Measurements from ENCODE around the gene HBS1L.

HBS1L gene

DNA sequence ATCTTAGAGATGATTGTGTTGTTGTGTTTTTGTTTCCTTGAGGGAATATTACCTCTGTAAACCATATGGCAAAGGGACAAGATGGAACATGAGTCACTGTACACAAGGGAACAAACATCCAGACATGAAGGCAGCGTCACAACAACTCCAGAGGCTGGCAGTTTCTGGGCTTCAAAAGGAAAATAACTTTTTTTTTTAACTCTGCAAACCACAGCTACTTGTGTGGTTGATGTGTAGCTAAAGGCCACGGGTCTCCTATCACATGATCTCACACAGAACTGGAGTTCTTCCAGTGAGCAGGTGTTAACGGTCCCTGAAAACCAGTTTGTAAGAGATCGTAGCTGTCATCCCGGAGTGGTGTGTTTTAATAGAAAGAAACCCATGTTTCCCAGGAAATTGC, 33.2 kb upstream of the HBS1L start:
- DNase-seq (ENCODE audit: low spot score): peak; percentile 66
- peak overlapping the region; percentile 76 for H3K4me3 Mint-ChIP-seq
- peak overlapping the region; percentile 94 for H3K27ac Mint-ChIP-seq
- peaks cover 12% of the 10 kb centered on the region for H3K9me3 Mint-ChIP-seq
- no peaks in the 10 kb centered on the region for H3K27me3 Mint-ChIP-seq (ENCODE audit: low read depth)
- H3K4me1 Mint-ChIP-seq (ENCODE audit: low read depth): peaks cover 67% of the 10 kb centered on the region
- H3K36me3 Mint-ChIP-seq (ENCODE audit: low read depth): peaks cover 8% of the 10 kb centered on the region

DNA sequence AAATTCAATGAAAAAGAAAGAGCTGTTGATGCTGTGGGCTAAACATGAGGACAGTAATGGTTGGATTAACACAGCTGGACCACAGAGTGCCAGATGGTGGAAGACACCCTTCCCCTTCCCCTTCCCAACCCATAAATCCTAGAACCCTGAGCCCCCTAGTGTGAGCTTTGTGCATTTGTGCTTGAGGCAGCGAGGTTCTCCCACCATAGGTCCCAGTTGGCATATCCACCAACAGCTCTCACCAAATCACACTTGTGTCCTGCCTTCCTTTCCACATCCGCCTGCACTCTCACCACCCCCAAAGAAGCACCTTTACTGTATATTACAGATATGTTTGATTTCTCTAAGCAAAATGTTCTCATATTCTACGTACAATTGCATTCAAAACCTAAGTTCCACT, 32.8 kb upstream of the HBS1L start:
- no peaks in the 10 kb centered on the region for H3K27me3 Mint-ChIP-seq (ENCODE audit: low read depth)
- peak overlapping the region; percentile 94 for H3K27ac Mint-ChIP-seq
- peak; percentile 36 for DNase-seq (ENCODE audit: low spot score)
- peak overlapping the region; percentile 76 for H3K4me3 Mint-ChIP-seq
- peaks cover 65% of the 10 kb centered on the region for H3K4me1 Mint-ChIP-seq (ENCODE audit: low read depth)
- peaks cover 14% of the 10 kb centered on the region for H3K9me3 Mint-ChIP-seq
- H3K36me3 Mint-ChIP-seq (ENCODE audit: low read depth): peaks cover 8% of the 10 kb centered on the region

DNA sequence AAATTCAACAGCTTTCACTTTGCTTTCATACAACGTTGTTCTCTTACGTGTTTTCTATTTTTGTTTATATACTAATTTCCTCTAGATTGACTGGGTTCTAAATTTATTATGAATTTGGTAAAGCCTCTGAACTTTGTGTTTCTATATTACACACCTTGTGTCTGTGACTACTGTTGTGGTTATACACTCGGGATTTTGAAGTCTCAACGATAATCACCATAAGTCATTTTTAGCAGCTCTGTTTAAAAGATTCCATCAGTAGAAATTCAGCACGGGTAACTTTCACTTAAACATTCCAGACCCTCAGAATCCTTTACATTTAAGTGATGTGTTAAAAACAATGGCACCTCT, 31.8 kb upstream of the HBS1L start:
- Mint-ChIP-seq H3K36me3 (ENCODE audit: low read depth) (peaks cover 14% of the 10 kb centered on the region), H3K27me3 (ENCODE audit: low read depth) (no peaks in the 10 kb centered on the region), H3K27ac (peak overlapping the region; percentile 94), H3K9me3 (peaks cover 24% of the 10 kb centered on the region), H3K4me3 (peak overlapping the region; percentile 76), H3K4me1 (ENCODE audit: low read depth) (peaks cover 62% of the 10 kb centered on the region)
- DNase-seq (ENCODE audit: low spot score): no peak

DNA sequence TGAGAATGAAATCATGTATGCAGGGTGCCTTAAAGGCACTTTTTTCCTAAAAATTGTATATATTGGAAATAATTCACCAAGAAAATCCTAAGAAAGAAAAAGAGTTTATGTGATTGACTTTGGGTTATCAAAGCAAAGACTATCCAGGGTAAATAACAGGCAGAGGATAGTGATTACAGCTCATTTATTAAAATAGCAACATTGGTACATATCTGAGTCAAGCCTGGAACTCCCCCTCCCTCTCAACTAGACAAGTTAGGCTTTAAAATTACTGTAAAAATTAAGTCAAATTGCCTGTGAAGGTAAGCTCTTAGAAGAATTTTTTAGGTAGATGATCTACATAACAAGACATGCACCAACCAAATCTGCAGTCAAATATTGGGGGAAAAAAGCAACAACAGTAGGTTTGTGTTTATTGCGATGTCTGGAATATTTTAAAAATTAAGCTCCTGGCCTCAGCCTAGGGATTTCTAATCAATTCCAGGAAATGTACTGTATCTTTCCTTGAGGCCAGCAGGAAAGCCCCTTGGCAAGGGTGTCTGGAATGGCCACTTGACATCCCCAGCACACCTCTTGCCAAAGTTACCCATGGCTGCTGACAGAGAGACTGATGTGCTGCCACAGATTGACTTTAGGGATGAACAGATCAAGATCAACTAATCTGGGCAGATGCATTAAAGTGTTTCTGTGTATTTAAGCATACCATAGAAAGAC, 31.2 kb upstream of the HBS1L start:
- no peak for DNase-seq (ENCODE audit: low spot score)
- Mint-ChIP-seq H3K4me3 (peak overlapping the region; percentile 76), H3K27me3 (ENCODE audit: low read depth) (no peaks in the 10 kb centered on the region), H3K27ac (peak overlapping the region; percentile 94), H3K4me1 (ENCODE audit: low read depth) (peaks cover 57% of the 10 kb centered on the region), H3K36me3 (ENCODE audit: low read depth) (peaks cover 15% of the 10 kb centered on the region), H3K9me3 (peaks cover 29% of the 10 kb centered on the region)

DNA sequence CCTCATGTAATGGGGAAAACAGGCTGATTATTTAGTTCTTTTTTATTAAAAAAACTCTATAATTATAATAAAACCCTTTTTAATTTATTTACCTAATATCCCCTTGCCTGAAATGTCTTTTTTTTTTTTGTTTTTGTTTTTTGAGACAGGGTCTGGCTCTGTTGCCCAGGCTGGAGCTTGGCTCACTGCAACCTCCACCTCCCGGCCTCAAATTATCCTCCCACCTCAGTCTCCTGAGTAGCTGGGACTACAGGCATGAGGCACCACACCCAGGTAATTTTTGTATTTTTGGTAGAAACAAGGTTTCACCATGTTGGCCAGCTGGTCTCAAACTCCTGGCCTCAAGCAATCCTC, 30.3 kb upstream of the HBS1L start:
- no peak for DNase-seq (ENCODE audit: low spot score)
- Mint-ChIP-seq H3K27me3 (ENCODE audit: low read depth) (no peaks in the 10 kb centered on the region), H3K4me3 (no peak overlapping the region), H3K4me1 (ENCODE audit: low read depth) (peaks cover 48% of the 10 kb centered on the region), H3K9me3 (peaks cover 33% of the 10 kb centered on the region), H3K36me3 (ENCODE audit: low read depth) (peaks cover 19% of the 10 kb centered on the region), H3K27ac (no peak overlapping the region)

DNA sequence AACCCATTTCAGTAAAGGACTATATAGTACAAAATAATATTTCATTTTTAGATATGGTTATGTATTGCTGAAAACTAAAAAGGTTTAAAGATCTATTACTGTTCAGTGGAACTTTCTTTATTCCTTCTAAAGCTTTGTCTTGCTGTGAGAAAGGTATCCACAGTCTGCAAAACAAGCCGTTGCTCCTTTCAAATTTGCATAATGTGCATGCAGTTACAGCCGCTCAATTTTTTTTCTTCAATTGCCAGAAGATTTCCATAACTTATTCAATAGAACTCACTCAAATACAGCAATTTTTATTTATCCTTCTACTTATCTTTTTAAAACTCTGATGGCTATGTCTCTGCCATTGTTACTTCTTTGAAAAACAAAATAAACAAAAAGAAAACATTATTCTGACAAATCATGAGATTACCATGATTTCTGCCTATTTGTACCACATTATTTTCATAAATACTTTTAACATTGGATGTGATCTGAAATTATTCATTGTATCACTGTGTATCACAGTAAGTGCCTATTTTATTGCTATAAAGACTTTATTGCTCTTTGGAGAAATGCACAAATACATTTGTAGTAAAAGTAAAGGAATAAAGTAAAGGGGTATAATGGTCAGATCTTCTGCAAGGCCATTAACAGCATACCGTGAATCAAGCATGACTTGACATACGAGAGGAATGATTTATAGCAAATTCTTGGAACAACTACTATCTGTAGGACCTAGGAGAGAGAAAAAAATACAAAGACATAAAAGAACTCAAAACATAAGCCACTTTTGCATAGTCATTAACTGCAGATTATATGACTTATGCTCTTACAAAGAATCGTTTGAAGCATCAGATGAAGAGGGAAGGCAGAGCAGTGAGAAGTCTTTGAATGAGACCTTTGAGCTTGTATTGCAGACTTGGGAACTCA, 29.6 kb upstream of the HBS1L start:
- Mint-ChIP-seq H3K9me3 (peaks cover 33% of the 10 kb centered on the region), H3K27ac (peak overlapping the region; percentile 39), H3K4me3 (peak overlapping the region; percentile 8), H3K4me1 (ENCODE audit: low read depth) (peaks cover 43% of the 10 kb centered on the region), H3K27me3 (ENCODE audit: low read depth) (no peaks in the 10 kb centered on the region), H3K36me3 (ENCODE audit: low read depth) (peaks cover 19% of the 10 kb centered on the region)
- DNase-seq (ENCODE audit: low spot score): no peak

DNA sequence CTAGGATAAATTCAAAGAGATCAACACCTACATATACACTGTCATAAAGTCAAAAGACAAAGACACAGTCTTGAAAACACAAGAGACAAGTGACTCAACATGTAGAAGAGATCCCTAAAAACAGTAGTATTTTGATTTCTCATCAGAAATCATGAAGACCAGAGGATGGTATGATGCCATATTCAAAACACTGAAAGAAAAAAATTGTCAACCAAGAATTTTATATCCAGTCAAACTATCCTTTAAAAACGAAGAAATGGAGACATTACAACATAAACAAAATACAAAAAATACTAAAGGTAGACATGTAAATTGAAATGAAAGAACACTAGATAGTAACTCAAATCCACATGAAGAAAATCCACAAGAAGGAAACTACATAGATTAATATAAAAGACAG, 27.3 kb upstream of the HBS1L start:
- Mint-ChIP-seq H3K27ac (no peak overlapping the region), H3K4me3 (no peak overlapping the region), H3K36me3 (ENCODE audit: low read depth) (peaks cover 19% of the 10 kb centered on the region), H3K9me3 (peaks cover 33% of the 10 kb centered on the region), H3K27me3 (ENCODE audit: low read depth) (no peaks in the 10 kb centered on the region), H3K4me1 (ENCODE audit: low read depth) (peaks cover 21% of the 10 kb centered on the region)
- no peak for DNase-seq (ENCODE audit: low spot score)

DNA sequence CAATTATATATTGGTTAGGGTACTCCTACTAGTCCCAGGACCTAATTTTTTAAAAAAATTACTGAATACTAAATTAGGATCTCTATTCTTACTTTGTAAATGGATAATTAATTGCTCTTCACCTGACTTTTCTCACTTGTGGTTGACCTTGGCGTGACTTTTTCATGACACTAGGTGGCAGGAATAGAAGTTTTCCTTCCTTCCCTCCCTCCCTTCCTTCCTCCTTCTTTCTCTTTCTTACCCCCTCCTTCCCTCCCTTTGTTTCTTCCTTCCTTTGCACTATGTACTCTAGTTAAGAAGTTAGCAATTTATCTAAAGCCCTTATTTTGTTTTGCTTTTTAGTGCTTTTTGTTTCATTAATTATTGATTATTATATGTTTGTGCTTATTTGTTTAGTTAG, 20.4 kb upstream of the HBS1L start:
- Mint-ChIP-seq H3K27me3 (ENCODE audit: low read depth) (no peaks in the 10 kb centered on the region), H3K27ac (no peak overlapping the region)

DNA sequence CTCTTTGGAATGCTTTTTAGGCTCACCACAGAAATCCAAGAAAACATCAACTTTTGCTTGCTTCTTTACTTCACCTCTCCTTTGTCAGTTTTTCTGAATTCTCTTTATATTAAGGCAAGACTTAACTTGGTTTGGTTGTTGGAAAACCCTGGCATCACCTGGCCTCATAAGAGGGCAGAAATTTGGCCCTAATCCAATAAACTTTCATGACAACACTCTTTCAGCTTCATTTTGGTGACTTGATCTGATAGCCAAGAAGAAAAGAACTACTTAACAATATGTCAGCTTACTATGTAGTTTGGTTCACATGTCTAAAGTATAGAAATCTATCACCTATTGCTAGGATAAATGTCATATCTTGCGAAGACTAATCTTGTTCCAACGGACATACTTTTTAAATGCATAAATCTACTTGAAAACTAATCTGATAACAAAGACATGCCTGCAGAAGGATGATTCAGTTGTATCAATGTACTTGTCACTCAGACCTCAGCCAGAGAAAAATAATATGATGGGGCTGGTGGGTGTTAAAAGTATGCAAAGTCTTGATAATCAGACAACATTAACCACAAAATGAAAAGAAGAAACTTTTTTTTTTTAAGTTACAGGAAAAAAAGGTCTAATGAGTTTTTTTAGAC, 19.3 kb upstream of the HBS1L start:
- no peak overlapping the region for H3K27ac Mint-ChIP-seq
- H3K4me1 Mint-ChIP-seq (ENCODE audit: low read depth): peaks cover 17% of the 10 kb centered on the region
- no peaks in the 10 kb centered on the region for H3K36me3 Mint-ChIP-seq (ENCODE audit: low read depth)
- no peaks in the 10 kb centered on the region for H3K27me3 Mint-ChIP-seq (ENCODE audit: low read depth)
- DNase-seq (ENCODE audit: low spot score): no peak
- H3K9me3 Mint-ChIP-seq: no peaks in the 10 kb centered on the region
- H3K4me3 Mint-ChIP-seq: no peak overlapping the region

More for the DNA sequence above, 20.4 kb upstream of the HBS1L start:
- Mint-ChIP-seq H3K36me3 (ENCODE audit: low read depth) (no peaks in the 10 kb centered on the region), H3K9me3 (no peaks in the 10 kb centered on the region), H3K4me3 (no peak overlapping the region), H3K4me1 (ENCODE audit: low read depth) (peaks cover 17% of the 10 kb centered on the region)
- no peak for DNase-seq (ENCODE audit: low spot score)

DNA sequence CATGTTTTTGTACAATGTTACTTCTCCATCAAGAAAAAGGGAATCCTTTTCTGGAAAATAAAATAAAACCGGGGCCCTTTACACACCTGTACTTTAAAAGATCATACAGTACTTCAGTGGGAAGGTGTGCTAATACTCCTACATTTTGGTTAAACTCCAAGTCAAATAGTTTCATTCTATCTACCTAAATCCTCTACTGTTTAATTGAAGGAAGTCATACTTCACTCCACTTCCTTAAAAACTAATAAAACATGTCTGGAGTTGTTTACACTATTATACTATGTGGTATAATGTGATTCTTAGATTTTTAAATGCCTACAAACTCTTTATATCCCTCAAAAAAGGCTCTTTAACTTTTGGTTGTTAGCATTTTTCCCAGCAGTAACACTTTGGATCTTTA, 18.6 kb upstream of the HBS1L start:
- Mint-ChIP-seq H3K27me3 (ENCODE audit: low read depth) (no peaks in the 10 kb centered on the region), H3K36me3 (ENCODE audit: low read depth) (no peaks in the 10 kb centered on the region), H3K4me1 (ENCODE audit: low read depth) (peaks cover 17% of the 10 kb centered on the region), H3K27ac (no peak overlapping the region), H3K4me3 (no peak overlapping the region), H3K9me3 (no peaks in the 10 kb centered on the region)
- no peak for DNase-seq (ENCODE audit: low spot score)

DNA sequence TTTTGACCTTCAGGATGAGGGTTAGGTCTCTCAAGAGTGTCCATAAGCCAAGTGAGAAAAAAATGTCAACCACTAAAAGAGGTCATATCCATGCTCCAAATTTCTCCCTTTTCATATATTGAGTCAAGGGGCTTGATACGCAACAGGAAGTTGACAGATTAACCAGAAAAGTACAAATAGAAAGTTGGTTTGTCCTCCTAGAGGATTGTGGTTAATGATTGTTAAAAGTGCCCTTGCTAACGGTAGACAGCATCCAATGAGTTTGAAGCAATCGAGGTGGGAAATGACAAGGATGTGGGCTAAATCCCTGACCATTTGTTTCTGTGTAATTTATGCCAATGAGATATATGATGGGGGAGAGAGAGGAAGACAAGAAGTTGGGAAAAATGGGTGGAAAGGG, 18.1 kb upstream of the HBS1L start:
- H3K4me3 Mint-ChIP-seq: no peak overlapping the region
- no peaks in the 10 kb centered on the region for H3K27me3 Mint-ChIP-seq (ENCODE audit: low read depth)
- no peak overlapping the region for H3K27ac Mint-ChIP-seq
- H3K9me3 Mint-ChIP-seq: no peaks in the 10 kb centered on the region
- no peaks in the 10 kb centered on the region for H3K36me3 Mint-ChIP-seq (ENCODE audit: low read depth)
- peaks cover 17% of the 10 kb centered on the region for H3K4me1 Mint-ChIP-seq (ENCODE audit: low read depth)
- DNase-seq (ENCODE audit: low spot score): no peak

DNA sequence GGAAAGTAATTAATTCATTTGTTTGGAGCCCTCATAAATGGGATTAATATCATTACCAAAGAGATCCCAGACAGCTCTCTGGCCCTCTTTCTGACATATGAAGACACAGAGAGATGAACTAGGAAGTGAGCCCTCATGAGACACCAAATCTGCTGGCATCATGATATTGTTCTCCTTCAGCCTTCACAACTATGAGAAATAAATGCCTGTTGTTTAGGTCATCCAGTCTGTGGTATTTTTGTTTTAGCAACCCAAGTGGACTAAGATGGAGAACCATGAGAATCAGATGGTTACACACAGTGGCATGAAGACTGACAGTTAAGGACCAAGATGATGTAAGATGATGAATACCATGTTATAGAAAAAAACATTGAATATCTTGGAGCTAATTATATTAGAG, 16.9 kb upstream of the HBS1L start:
- no peaks in the 10 kb centered on the region for H3K27me3 Mint-ChIP-seq (ENCODE audit: low read depth)
- H3K36me3 Mint-ChIP-seq (ENCODE audit: low read depth): no peaks in the 10 kb centered on the region
- no peak overlapping the region for H3K27ac Mint-ChIP-seq
- no peak for DNase-seq (ENCODE audit: low spot score)
- H3K4me1 Mint-ChIP-seq (ENCODE audit: low read depth): peaks cover 23% of the 10 kb centered on the region
- no peak overlapping the region for H3K4me3 Mint-ChIP-seq
- no peaks in the 10 kb centered on the region for H3K9me3 Mint-ChIP-seq

DNA sequence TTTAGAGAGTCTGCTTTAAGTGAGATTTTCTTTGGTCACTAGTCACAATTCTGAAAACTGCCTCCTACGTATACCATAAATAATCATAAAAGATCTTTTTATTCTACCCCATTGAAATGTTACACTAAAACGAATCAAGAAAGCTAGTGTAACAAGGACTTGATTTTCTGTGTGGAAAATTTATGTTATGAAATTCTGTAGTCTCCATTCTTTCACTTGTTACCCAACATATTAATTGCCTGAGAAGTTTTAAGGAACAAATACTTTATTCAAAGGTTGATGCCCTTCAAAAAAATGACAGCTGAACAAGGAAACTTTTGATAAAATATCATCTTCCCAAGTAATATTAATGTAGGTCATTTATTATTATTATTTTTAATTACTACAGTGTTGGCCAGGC, 13.3 kb upstream of the HBS1L start:
- no peaks in the 10 kb centered on the region for H3K27me3 Mint-ChIP-seq (ENCODE audit: low read depth)
- no peaks in the 10 kb centered on the region for H3K36me3 Mint-ChIP-seq (ENCODE audit: low read depth)
- DNase-seq (ENCODE audit: low spot score): no peak
- no peaks in the 10 kb centered on the region for H3K9me3 Mint-ChIP-seq
- peaks cover 12% of the 10 kb centered on the region for H3K4me1 Mint-ChIP-seq (ENCODE audit: low read depth)
- H3K4me3 Mint-ChIP-seq: no peak overlapping the region
- H3K27ac Mint-ChIP-seq: no peak overlapping the region

DNA sequence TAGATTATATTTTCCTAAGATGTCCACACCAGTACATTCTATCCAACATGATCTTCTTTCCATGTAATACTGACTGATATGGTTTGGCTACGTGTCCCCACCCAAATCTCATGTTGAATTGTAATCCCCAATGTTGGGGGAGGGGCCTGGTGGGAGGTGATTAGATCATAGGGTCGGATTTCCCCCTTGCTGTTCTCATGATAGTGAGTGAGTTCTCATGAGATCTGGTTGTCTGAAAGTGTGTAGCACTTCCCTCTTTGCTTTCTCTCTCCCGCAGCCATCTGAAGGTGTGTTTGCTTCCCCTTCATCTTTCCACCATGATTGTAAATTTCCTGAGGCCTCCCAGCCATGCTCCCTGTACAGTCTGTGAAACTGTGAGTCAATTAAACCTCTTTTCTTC, 12.2 kb upstream of the HBS1L start:
- no peak for DNase-seq (ENCODE audit: low spot score)
- Mint-ChIP-seq H3K27me3 (ENCODE audit: low read depth) (no peaks in the 10 kb centered on the region), H3K36me3 (ENCODE audit: low read depth) (no peaks in the 10 kb centered on the region), H3K9me3 (no peaks in the 10 kb centered on the region), H3K27ac (no peak overlapping the region), H3K4me1 (ENCODE audit: low read depth) (peaks cover 11% of the 10 kb centered on the region), H3K4me3 (no peak overlapping the region)
